GM10266 (cell line): ENCODE results near the gene SNAI1.

ENCODE experiments used
- DNase-seq: peaks from one replicate; pipeline ENCODE4 v3.0.0; 2012; ENCODE audit errors: extremely low spot score
- CTCF ChIP-seq: IDR thresholded peaks from 2 replicates; pipeline ENCODE4 v1.5.1; 2012; ENCODE audit warnings: mild to moderate bottlenecking, low read depth; ENCODE audit not compliant: control insufficient read depth, insufficient read depth; ENCODE audit errors: missing control alignments

SNAI1 gene

GRCh38 chr20:50029083-50029696, 46.4 kb downstream of the SNAI1 start:
- DNase-seq, result no peak
- TF ChIP-seq CTCF, result no peak

GRCh38 chr20:50029697-50030461, 47.1 kb downstream of the SNAI1 start:
- no peak for TF ChIP-seq CTCF
- no peak for DNase-seq

- no peak for DNase-seq
- TF ChIP-seq CTCF, result no peak
Measured at GRCh38 chr20:50032955-50033666, 50.3 kb downstream of the SNAI1 start.

- no peak for DNase-seq
- TF ChIP-seq CTCF, result no peak
Measured at GRCh38 chr20:50034567-50035180, 51.9 kb downstream of the SNAI1 start.

- no peak for TF ChIP-seq CTCF
- no peak for DNase-seq
Measured at GRCh38 chr20:50036703-50037102, 53.9 kb downstream of the SNAI1 start.

- no peak for TF ChIP-seq CTCF
- no peak for DNase-seq
Measured at GRCh38 chr20:50037123-50037522, 54.3 kb downstream of the SNAI1 start.
